NCI-H2171 (cell line): ENCODE data around the gene KLF14.
"Not testable (repeated sequence)": the region's sequence is repeated elsewhere in the genome, so short reads cannot be mapped to it uniquely, and the experiment has no call there.

Source experiments
- DNase-seq: peaks from one replicate; lab custom pipeline; 2025; lab: John Stamatoyannopoulos, UW

KLF14 gene

DNA sequence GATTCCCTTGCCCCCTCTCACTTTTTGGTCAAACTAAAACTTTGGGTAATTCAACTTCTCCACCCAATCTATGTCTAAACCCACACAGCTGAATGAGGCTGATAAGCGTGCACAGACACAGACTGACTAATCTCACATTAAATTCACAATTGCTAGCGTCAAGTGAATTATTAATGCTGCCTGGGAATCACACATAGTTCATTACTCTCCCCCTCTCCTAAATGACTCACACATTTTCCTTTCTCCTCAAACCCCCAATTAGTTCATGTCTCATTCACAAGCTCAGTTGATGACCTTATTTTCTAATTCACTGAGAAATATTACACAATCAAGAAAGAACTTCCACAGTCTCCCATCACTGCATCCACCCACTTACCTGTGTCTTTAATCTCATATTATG lies 14.5 kb downstream of the KLF14 start:
- DNase-seq, result no peak

DNA sequence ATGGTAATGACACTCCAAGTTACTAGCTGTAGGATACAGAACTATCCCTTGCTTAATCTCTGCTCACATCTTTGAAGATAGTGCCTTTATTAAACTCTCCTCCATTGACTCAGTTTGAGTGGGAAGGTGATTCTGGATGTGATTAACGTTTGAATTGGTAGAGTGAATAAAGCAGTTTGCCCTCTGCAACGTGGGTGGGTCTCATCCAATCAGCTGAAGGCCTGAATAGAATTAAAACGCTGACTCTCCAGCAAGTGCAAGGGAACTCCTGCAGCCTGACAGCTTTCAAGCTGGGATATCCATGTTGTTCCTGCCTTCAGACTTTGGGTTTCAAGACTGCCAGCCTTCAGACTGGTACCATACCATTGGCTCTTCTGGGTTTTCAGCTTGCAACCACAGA lies 21.6 kb downstream of the KLF14 start:
- DNase-seq, result no peak

DNA sequence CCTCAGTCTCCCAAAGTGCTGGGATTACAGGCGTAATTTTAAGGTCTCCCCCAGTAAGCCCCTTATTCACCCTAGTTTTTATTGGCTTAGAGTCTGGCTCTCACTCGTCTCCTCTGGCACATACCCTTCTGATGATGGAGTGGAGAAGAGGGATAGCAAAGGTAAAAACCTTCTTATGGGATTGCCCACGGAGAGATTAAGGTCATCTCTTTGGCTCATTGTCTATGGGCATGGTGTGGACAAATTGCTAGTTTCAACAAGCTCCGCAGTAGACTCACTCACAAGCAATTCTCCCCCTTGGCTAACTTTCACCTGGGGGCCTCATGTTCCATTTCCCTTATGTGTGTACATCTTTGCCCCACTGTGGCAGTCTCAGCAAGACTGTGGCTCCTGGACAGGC lies 25.2 kb downstream of the KLF14 start:
- no peak for DNase-seq

DNA sequence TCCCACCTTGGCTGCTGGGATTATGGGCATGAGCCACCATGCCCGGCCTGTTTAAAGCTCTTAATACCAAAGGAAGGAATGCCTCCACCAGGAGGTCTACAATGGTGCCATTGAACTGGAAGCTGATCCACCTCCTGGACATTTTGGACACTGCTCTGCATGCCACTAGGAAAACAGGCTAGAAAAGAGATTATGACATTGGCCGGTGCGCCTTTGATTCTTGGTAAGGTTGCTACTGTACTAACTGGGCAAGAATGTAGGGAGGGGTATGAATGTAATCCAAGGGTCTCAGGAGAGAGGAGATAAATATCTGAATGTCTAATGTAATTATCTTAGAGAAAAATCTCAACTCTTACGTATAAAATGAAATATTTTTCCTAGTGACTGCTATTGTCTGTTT lies 26.0 kb downstream of the KLF14 start:
- no peak for DNase-seq

DNA sequence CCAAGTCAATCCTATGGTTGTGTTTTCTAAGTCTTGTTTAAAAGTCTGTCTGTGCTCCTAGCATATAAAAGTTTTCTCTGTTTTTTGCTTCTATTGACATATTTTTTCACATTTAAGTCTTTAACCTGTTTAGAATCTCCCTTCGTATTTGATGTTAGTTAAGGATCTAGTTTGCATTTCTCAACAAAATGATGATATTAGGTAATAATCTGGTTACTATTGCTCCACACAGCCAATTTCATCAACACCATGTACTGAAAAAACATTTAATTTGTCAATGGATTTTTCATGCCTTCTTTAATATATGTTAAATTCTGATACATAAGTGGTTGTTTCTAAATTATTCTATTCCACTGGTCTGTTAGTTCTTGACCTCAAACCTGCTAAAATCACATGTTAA lies 30.2 kb downstream of the KLF14 start:
- no peak for DNase-seq

DNA sequence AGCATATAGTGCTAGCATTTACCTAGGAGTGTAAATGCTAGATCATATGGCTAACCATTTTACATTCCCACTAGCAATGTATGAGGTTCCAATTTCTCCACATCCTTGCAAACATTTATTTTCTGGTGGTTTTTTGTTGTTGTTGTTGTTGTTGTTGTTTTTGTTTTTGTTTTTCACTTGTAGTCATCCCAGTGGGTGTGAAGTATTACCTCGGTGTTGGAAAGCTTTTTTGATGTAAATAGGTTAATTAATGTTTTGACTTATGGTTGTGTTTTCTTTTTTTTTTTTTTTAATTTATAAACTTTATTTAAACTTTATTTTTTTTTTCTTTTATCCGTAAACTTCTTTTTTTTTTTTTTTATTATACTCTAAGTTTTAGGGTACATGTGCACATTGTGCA lies 32.4 kb downstream of the KLF14 start:
- no peak for DNase-seq

DNA sequence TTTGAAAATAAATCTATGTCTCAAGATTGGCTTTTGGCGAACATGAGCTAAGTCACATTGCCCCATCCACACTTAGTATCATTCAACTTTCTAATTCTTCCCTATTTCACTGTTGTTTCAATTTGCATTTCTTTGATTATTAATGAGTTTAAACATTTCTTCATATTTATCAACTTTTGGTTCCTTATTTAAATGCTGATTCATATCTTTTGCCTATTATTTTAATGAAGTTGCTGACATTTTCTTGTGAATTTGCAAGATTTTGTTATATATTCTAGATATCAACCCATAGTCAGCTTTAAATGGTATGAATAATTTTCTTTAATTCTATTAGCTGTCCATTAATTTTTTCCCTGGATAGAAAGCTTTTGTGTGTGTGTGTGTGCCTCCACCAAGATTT lies 33.2 kb downstream of the KLF14 start:
- DNase-seq, result no peak

DNA sequence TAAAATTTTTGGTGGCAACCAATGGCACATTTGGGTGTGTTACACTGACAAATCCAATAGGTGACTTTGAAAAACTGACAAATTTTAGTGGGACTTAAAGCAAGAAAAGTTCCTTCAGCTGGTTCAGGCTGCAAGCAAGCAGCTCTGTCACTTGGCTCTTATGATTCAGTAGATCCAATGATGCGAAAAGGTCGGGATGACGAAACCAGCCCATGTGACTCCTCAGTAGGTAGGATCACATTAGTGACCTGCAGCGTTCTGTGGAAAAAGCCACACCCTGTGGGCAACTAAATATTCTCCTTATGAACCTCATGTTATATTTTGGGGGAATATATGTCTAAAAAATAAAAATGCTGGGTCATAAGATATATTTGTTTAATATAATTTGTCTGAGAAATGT lies 34.3 kb downstream of the KLF14 start:
- DNase-seq, result no peak

DNA sequence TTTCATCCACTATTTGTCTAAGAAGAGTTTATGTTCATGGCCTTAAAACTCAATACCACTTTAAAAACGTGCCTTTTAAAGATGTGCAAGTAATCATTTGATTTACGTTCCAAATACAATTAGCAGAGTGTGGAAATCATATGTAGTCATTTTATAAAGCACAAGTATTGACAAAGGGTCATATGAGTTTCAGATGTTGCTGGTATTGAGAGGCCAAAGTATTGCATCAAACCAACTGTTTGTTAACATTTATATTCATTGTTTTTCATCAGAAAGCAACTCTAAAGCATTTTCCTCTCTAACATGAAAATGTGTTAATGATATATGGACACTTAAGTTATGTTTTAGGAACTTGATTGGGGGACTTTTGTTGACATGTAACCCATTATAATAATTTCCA lies 36.2 kb downstream of the KLF14 start:
- DNase-seq, result no peak

DNA sequence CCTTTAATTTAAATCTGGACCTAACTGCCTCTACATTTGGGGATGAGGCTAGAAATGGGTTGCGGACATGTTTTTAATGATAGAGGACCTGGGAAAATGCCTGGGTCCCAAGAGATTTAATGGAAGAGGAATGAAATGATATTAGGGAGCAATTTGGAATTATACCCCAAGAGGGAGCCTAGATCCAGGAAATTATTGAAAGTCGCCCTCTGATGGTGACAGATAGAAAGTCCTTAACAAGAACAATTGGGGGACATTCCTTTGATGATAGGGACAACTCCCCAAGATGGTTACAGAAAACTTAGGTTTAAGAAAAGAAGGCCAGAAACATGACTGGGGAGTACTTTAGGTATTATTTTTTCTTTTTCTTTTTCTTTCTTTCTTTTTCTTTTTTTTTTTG lies 38.2 kb downstream of the KLF14 start:
- DNase-seq, result peak; percentile 36

DNA sequence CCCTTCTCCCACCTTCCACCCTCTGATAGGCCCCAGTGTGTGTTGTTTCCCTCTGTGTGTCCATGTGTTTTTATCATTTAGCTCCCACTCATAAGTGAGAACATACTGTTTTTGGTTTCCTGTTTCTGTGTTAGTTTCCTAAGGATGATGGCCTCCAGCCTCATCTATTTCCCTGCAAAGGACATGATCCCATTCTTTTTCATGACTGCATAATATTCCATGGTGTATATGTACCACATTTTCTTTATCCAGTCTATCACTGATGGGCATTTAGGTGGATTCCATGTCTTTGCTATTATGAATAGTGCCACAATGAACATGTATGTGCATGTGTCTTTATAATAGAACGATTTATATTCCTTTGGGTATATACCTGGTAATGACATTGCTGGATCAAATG lies 41.6 kb downstream of the KLF14 start:
- DNase-seq, result not testable (repeated sequence)

DNA sequence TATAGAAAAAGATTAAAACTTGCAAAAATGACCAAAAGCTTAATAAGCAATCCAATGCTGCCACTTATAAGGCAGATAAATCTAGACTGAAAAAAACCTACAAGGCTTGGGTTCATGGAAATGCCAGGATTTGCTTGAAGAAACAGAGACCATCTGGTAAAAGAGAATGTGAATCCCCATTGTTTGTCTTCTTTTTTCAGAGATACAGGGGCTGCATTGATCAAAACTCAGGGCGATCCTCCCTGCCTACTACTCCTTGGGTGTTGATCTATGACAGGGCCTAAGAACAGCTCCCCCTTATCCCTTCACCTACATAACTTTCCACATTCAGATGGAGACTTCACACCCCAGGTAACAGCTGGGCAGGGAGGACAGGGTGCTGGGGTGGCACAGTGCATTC lies 44.3 kb downstream of the KLF14 start:
- no peak for DNase-seq

DNA sequence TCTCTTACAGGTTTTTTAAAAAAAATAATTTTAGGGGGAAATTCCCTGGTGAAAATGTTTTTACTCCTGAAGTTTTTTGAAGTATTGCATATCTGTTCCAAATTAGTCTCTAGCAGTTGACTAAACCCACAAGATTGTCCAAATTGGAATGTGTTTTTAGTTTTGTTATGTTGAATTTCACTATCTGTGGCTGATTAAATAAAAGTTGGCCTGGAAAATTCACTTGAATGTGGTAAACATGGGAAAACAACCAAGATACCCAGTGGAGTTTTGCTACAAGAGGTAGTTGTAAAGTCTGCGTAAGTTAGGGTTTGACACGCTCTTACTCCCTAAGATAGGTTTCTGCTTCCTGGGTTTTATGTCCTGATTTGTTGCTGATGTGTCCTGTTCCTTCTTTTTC lies 51.0 kb downstream of the KLF14 start:
- DNase-seq, result no peak
